Measurements from ENCODE around the gene ATP1A3. TPM values are rescaled to one million over a fixed set of nuclear protein-coding genes. Genes with fewer than 3 reads are reported as not detected.
"Not testable (repeated sequence)": the region's sequence is repeated elsewhere in the genome, so short reads cannot be mapped to it uniquely, and the experiment has no call there.

Gene ATP1A3
- total RNA-seq, 2 experiments from 2014 or later, result 2.9 to 3.0 TPM

- POLR2A ChIA-PET, result interaction anchor here (0.6 kb wide), 1 partner anchor 328 kb away, joined by 6 read pairs; no protein-coding TSS in a partner anchor
- CTCF ChIA-PET, result no interaction called here
These were observed 24.6 kb upstream of the ATP1A3 start for GRCh38 chr19:42018503-42019193.

- ChIA-PET CTCF (no interaction called here), POLR2A (no interaction called here)
These were observed 23.0 kb upstream of the ATP1A3 start for GRCh38 chr19:42017040-42017439.

- CTCF ChIA-PET, result interaction anchor here (1.2 kb wide), 1 partner anchor 22 kb away, joined by 3 read pairs; no protein-coding TSS in a partner anchor
- POLR2A ChIA-PET, result not testable (repeated sequence)
These were observed 18.7 kb upstream of the ATP1A3 start for GRCh38 chr19:42012747-42013146.

- CTCF ChIA-PET, result interaction anchor here (1.8 kb wide), 1 partner anchor 17 kb away, joined by 5 read pairs; no protein-coding TSS in a partner anchor
- POLR2A ChIA-PET, result no interaction called here
These were observed 16.5 kb upstream of the ATP1A3 start for GRCh38 chr19:42010245-42011126.

- ChIA-PET POLR2A (interaction anchor here (0.7 kb wide), 1 partner anchor 22 kb away, joined by 3 read pairs; no protein-coding TSS in a partner anchor), CTCF (no interaction called here)
These were observed 12.5 kb upstream of the ATP1A3 start for GRCh38 chr19:42006569-42006968.

GRCh38 chr19:42005504-42005903 lies 11.5 kb upstream of the ATP1A3 start:
- ChIA-PET CTCF (no interaction called here), POLR2A (no interaction called here)

GRCh38 chr19:42003506-42004294 lies 9.7 kb upstream of the ATP1A3 start:
- POLR2A ChIA-PET, result no interaction called here
- CTCF ChIA-PET, result no interaction called here

GRCh38 chr19:41999878-42000208 lies 5.8 kb upstream of the ATP1A3 start:
- POLR2A ChIA-PET, result no interaction called here
- CTCF ChIA-PET, result interaction anchor here (0.8 to 1.3 kb wide), 4 partner anchors 14 to 164 kb away, joined by 3 to 4 read pairs (median 3); no protein-coding TSS in a partner anchor

- CTCF ChIA-PET, result interaction anchor here (1.3 kb wide), 2 partner anchors 13 to 54 kb away, joined by 3 to 4 read pairs; no protein-coding TSS in a partner anchor
- POLR2A ChIA-PET, result no interaction called here
These were observed 5.2 kb upstream of the ATP1A3 start for GRCh38 chr19:41999071-41999877.

GRCh38 chr19:41998246-41999020 lies 4.4 kb upstream of the ATP1A3 start:
- ChIA-PET CTCF (no interaction called here), POLR2A (no interaction called here)

GRCh38 chr19:41997851-41998229 lies 3.8 kb upstream of the ATP1A3 start:
- POLR2A ChIA-PET, result no interaction called here
- CTCF ChIA-PET, result no interaction called here

- ChIA-PET CTCF (interaction anchor here (0.6 kb wide), 2 partner anchors 12 to 94 kb away, joined by 3 to 5 read pairs; no protein-coding TSS in a partner anchor), POLR2A (no interaction called here)
These were observed 3.3 kb upstream of the ATP1A3 start for GRCh38 chr19:41997121-41997850.

- ChIA-PET CTCF (interaction anchor here (0.6 to 1.0 kb wide), 3 partner anchors 10 to 95 kb away, joined by 3 to 5 read pairs (median 3); no protein-coding TSS in a partner anchor), POLR2A (no interaction called here)
These were observed 2.1 kb upstream of the ATP1A3 start for GRCh38 chr19:41995959-41996797.

- CTCF ChIA-PET, result interaction anchor here (1.0 kb wide), 1 partner anchor 40 kb away, joined by 3 read pairs; no protein-coding TSS in a partner anchor
- POLR2A ChIA-PET, result no interaction called here
These were observed 1.2 kb upstream of the ATP1A3 start for GRCh38 chr19:41994994-41995958.

- ChIA-PET POLR2A (no interaction called here), CTCF (no interaction called here)
These were observed 516 bp upstream of the ATP1A3 start for GRCh38 chr19:41994521-41994971.
